Skeletal muscle satellite cell (primary cell): ENCODE results near the gene VPS37C.

Experiments used
- H3K27me3 ChIP-seq: 2 replicates; pipeline ENCODE4 v1.7.0; 2013; ENCODE audit warnings: low read length; ENCODE audit not compliant: control insufficient read depth, insufficient read depth
- H3K36me3 ChIP-seq: 2 replicates; pipeline ENCODE4 v1.7.0; 2013; ENCODE audit warnings: mild to moderate bottlenecking, control low read depth, low read length; ENCODE audit not compliant: insufficient read depth
- H3K4me1 ChIP-seq: 2 replicates; pipeline ENCODE4 v1.7.0; 2013; ENCODE audit warnings: low read length; ENCODE audit not compliant: control insufficient read depth, insufficient read depth
- H3K4me2 ChIP-seq: 2 replicates; pipeline ENCODE4 v1.7.0; 2013; ENCODE audit warnings: mild to moderate bottlenecking, low read length
- H3K4me3 ChIP-seq: 2 replicates; pipeline ENCODE4 v1.7.0; 2013; ENCODE audit warnings: low read length
- H3K9ac ChIP-seq: 2 replicates; pipeline ENCODE4 v1.7.0; 2013; ENCODE audit warnings: mild to moderate bottlenecking, low read depth, low read length, moderate library complexity
- H3K9me3 ChIP-seq: replicated peaks from 2 replicates; pipeline ENCODE4 v1.7.0; 2013; ENCODE audit warnings: mild to moderate bottlenecking, control low read depth, low read length

VPS37C gene

GRCh38 chr11:61151545-61152252 is 9.5 kb downstream of the VPS37C start:
- peaks cover 46% of the 10 kb centered on the region for H3K4me1 ChIP-seq
- H3K9me3 ChIP-seq = peaks cover 8% of the 10 kb centered on the region
- no peaks in the 10 kb centered on the region for H3K36me3 ChIP-seq
- no peak overlapping the region for H3K4me3 ChIP-seq
- H3K9ac ChIP-seq = no peak overlapping the region
- no peaks in the 10 kb centered on the region for H3K27me3 ChIP-seq
- no peak overlapping the region for H3K4me2 ChIP-seq

GRCh38 chr11:61150706-61151544 is 10.3 kb downstream of the VPS37C start:
- H3K9ac ChIP-seq = no peak overlapping the region
- H3K9me3 ChIP-seq = peaks cover 8% of the 10 kb centered on the region
- H3K36me3 ChIP-seq = no peaks in the 10 kb centered on the region
- H3K27me3 ChIP-seq = no peaks in the 10 kb centered on the region
- H3K4me3 ChIP-seq = no peak overlapping the region
- H3K4me2 ChIP-seq = no peak overlapping the region
- H3K4me1 ChIP-seq = peaks cover 46% of the 10 kb centered on the region

GRCh38 chr11:61149624-61150615 is 11.3 kb downstream of the VPS37C start:
- H3K27me3 ChIP-seq = no peaks in the 10 kb centered on the region
- no peak overlapping the region for H3K9ac ChIP-seq
- H3K4me3 ChIP-seq = no peak overlapping the region
- peak overlapping the region; percentile 26 for H3K4me2 ChIP-seq
- H3K36me3 ChIP-seq = no peaks in the 10 kb centered on the region
- H3K4me1 ChIP-seq = peaks cover 46% of the 10 kb centered on the region
- H3K9me3 ChIP-seq = no peaks in the 10 kb centered on the region

- H3K9ac ChIP-seq = no peak overlapping the region
- H3K27me3 ChIP-seq = no peaks in the 10 kb centered on the region
- H3K36me3 ChIP-seq = no peaks in the 10 kb centered on the region
- H3K9me3 ChIP-seq = no peaks in the 10 kb centered on the region
- peaks cover 33% of the 10 kb centered on the region for H3K4me1 ChIP-seq
- no peak overlapping the region for H3K4me3 ChIP-seq
- no peak overlapping the region for H3K4me2 ChIP-seq
Measured at GRCh38 chr11:61147791-61148620, 13.2 kb downstream of the VPS37C start.

- Histone ChIP-seq H3K4me3 (no peak overlapping the region), H3K27me3 (no peaks in the 10 kb centered on the region), H3K4me2 (no peak overlapping the region), H3K4me1 (peaks cover 28% of the 10 kb centered on the region), H3K9me3 (no peaks in the 10 kb centered on the region), H3K36me3 (no peaks in the 10 kb centered on the region), H3K9ac (no peak overlapping the region)
Measured at GRCh38 chr11:61147271-61147670, 14.0 kb downstream of the VPS37C start.

- peaks cover 23% of the 10 kb centered on the region for H3K4me1 ChIP-seq
- no peak overlapping the region for H3K4me2 ChIP-seq
- H3K9me3 ChIP-seq = no peaks in the 10 kb centered on the region
- H3K27me3 ChIP-seq = no peaks in the 10 kb centered on the region
- H3K4me3 ChIP-seq = no peak overlapping the region
- no peaks in the 10 kb centered on the region for H3K36me3 ChIP-seq
- H3K9ac ChIP-seq = no peak overlapping the region
Measured at GRCh38 chr11:61146416-61146815, 14.8 kb downstream of the VPS37C start.

GRCh38 chr11:61145228-61146005 is 15.8 kb downstream of the VPS37C start:
- H3K4me3 ChIP-seq = no peak overlapping the region
- no peak overlapping the region for H3K4me2 ChIP-seq
- no peak overlapping the region for H3K9ac ChIP-seq
- peaks cover 16% of the 10 kb centered on the region for H3K4me1 ChIP-seq
- no peaks in the 10 kb centered on the region for H3K9me3 ChIP-seq
- no peaks in the 10 kb centered on the region for H3K36me3 ChIP-seq
- no peaks in the 10 kb centered on the region for H3K27me3 ChIP-seq

GRCh38 chr11:61144511-61145179 is 16.6 kb downstream of the VPS37C start:
- no peak overlapping the region for H3K9ac ChIP-seq
- peaks cover 14% of the 10 kb centered on the region for H3K4me1 ChIP-seq
- H3K9me3 ChIP-seq = no peaks in the 10 kb centered on the region
- no peaks in the 10 kb centered on the region for H3K27me3 ChIP-seq
- no peak overlapping the region for H3K4me2 ChIP-seq
- H3K36me3 ChIP-seq = no peaks in the 10 kb centered on the region
- H3K4me3 ChIP-seq = no peak overlapping the region

- no peaks in the 10 kb centered on the region for H3K9me3 ChIP-seq
- no peaks in the 10 kb centered on the region for H3K36me3 ChIP-seq
- no peaks in the 10 kb centered on the region for H3K27me3 ChIP-seq
- H3K9ac ChIP-seq = no peak overlapping the region
- H3K4me1 ChIP-seq = peaks cover 25% of the 10 kb centered on the region
- H3K4me2 ChIP-seq = no peak overlapping the region
- H3K4me3 ChIP-seq = no peak overlapping the region
Measured at GRCh38 chr11:61142424-61142823, 18.8 kb downstream of the VPS37C start.

GRCh38 chr11:61141601-61142028 is 19.6 kb downstream of the VPS37C start:
- no peak overlapping the region for H3K9ac ChIP-seq
- no peaks in the 10 kb centered on the region for H3K9me3 ChIP-seq
- H3K4me2 ChIP-seq = no peak overlapping the region
- peaks cover 5% of the 10 kb centered on the region for H3K36me3 ChIP-seq
- H3K4me1 ChIP-seq = peaks cover 25% of the 10 kb centered on the region
- no peak overlapping the region for H3K4me3 ChIP-seq
- H3K27me3 ChIP-seq = no peaks in the 10 kb centered on the region
